ENCODE data around the gene MICB.
A peak's percentile ranks its signal among the peaks of the same experiment; 100 is the strongest.

MICB gene

DNA sequence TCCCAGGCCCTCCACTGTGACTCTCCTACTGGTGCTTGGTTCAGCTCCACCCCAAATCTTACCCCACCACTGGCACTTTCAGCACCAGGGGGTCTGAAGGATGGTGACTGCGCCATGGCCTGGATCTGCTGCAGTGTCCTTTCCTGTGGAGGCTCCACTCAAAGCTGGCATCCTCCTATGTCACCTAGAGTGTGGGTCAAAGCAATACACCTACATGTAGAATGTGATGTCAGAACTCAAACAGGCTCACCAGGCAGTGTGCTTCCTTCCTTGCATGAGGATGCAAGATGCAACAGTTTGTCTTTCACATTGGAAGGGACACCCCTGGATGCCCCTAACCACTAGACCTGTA, 32.8 kb upstream of the MICB start:
- Histone ChIP-seq H3K4me1 (ENCODE audit: control insufficient read depth, insufficient read depth, low read length) (no peaks in the 10 kb centered on the region), H3K4me3 (ENCODE audit: low read length) (no peak overlapping the region)

DNA sequence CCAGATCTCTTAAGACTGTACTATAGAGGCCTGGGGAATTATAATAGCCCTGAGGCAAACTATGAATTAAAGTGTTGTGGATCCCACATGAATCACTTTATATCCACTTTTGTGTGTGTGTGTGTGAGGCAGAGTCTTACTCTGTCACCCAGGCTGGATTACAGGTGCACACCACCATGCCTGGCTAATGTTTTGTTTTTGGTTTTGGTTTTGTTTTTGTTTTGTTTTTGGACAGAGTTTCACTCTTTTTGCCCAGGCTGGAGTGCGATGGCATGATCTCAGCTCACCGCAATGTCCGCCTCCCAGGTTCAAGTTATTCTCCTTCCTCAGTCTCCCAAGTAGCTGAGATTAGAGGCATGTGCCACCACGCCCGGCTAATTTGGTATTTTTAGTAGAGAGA, 32.2 kb upstream of the MICB start:
- H3K4me1 ChIP-seq (ENCODE audit: control insufficient read depth, insufficient read depth, low read length), result no peaks in the 10 kb centered on the region
- no peaks in the 10 kb centered on the region for H3K9me3 ChIP-seq (replicated peaks; ENCODE audit: low read length)
- H3K36me3 ChIP-seq (ENCODE audit: insufficient read depth, low read length), result no peaks in the 10 kb centered on the region
- H3K4me3 ChIP-seq (ENCODE audit: low read length), result no peak overlapping the region
- peaks cover 49% of the 10 kb centered on the region for H3K27me3 ChIP-seq (ENCODE audit: control insufficient read depth, insufficient read depth, low read length)
- no peak overlapping the region for H3K4me2 ChIP-seq (ENCODE audit: low read length)
- H3K9ac ChIP-seq (ENCODE audit: low read depth, low read length), result no peak overlapping the region

More for the DNA sequence above, 32.8 kb upstream of the MICB start:
- Histone ChIP-seq H3K36me3 (ENCODE audit: insufficient read depth, low read length) (no peaks in the 10 kb centered on the region), H3K9ac (ENCODE audit: low read depth, low read length) (no peak overlapping the region), H3K27me3 (ENCODE audit: control insufficient read depth, insufficient read depth, low read length) (peaks cover 43% of the 10 kb centered on the region), H3K9me3 (replicated peaks; ENCODE audit: low read length) (no peaks in the 10 kb centered on the region), H3K4me2 (ENCODE audit: low read length) (no peak overlapping the region)

GRCh38 chr6:31466466-31466865, 31.5 kb upstream of the MICB start:
- H3K4me1 ChIP-seq (ENCODE audit: control insufficient read depth, insufficient read depth, low read length), result no peaks in the 10 kb centered on the region
- H3K9ac ChIP-seq (ENCODE audit: low read depth, low read length), result no peak overlapping the region
- no peaks in the 10 kb centered on the region for H3K9me3 ChIP-seq (replicated peaks; ENCODE audit: low read length)
- H3K4me2 ChIP-seq (ENCODE audit: low read length), result no peak overlapping the region
- H3K27me3 ChIP-seq (ENCODE audit: control insufficient read depth, insufficient read depth, low read length), result peaks cover 50% of the 10 kb centered on the region
- H3K36me3 ChIP-seq (ENCODE audit: insufficient read depth, low read length), result no peaks in the 10 kb centered on the region
- H3K4me3 ChIP-seq (ENCODE audit: low read length), result no peak overlapping the region

DNA sequence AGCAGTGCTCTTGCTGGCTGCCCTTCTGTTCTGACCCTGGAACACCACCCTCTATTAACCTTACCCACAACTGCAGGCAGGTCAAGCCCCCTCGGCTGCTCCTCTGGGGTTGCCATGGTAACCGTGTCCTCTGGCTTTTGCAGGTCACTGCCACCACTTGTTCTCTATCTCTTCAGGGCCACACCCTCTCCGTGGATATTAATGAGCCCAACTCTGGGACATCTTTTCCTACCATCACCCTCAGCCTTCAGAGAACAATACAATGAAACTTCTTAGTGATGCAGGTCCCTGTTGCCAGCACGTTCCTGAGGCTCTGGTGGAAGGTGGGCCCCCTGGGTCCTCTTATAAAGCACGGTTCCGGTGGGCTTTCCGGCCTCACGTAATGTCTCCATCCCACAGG, 30.8 kb upstream of the MICB start:
- Histone ChIP-seq H3K27me3 (ENCODE audit: control insufficient read depth, insufficient read depth, low read length) (peaks cover 52% of the 10 kb centered on the region), H3K4me2 (ENCODE audit: low read length) (no peak overlapping the region), H3K4me1 (ENCODE audit: control insufficient read depth, insufficient read depth, low read length) (no peaks in the 10 kb centered on the region)

GRCh38 chr6:31468311-31468710, 29.6 kb upstream of the MICB start:
- no peaks in the 10 kb centered on the region for H3K9me3 ChIP-seq (replicated peaks; ENCODE audit: low read length)
- no peaks in the 10 kb centered on the region for H3K4me1 ChIP-seq (ENCODE audit: control insufficient read depth, insufficient read depth, low read length)
- no peaks in the 10 kb centered on the region for H3K36me3 ChIP-seq (ENCODE audit: insufficient read depth, low read length)
- no peak overlapping the region for H3K9ac ChIP-seq (ENCODE audit: low read depth, low read length)
- H3K4me2 ChIP-seq (ENCODE audit: low read length), result no peak overlapping the region
- peaks cover 44% of the 10 kb centered on the region for H3K27me3 ChIP-seq (ENCODE audit: control insufficient read depth, insufficient read depth, low read length)
- H3K4me3 ChIP-seq (ENCODE audit: low read length), result no peak overlapping the region

More for the DNA sequence above, 30.8 kb upstream of the MICB start:
- Histone ChIP-seq H3K36me3 (ENCODE audit: insufficient read depth, low read length) (no peaks in the 10 kb centered on the region), H3K9ac (ENCODE audit: low read depth, low read length) (no peak overlapping the region), H3K9me3 (replicated peaks; ENCODE audit: low read length) (no peaks in the 10 kb centered on the region), H3K4me3 (ENCODE audit: low read length) (no peak overlapping the region)

GRCh38 chr6:31470801-31471200, 27.1 kb upstream of the MICB start:
- peaks cover 14% of the 10 kb centered on the region for H3K4me1 ChIP-seq (ENCODE audit: control insufficient read depth, insufficient read depth, low read length)

GRCh38 chr6:31471711-31472110, 26.2 kb upstream of the MICB start:
- Histone ChIP-seq H3K27me3 (ENCODE audit: control insufficient read depth, insufficient read depth, low read length) (peaks cover 29% of the 10 kb centered on the region), H3K9ac (ENCODE audit: low read depth, low read length) (no peak overlapping the region), H3K9me3 (replicated peaks; ENCODE audit: low read length) (no peaks in the 10 kb centered on the region), H3K4me1 (ENCODE audit: control insufficient read depth, insufficient read depth, low read length) (peaks cover 14% of the 10 kb centered on the region), H3K4me3 (ENCODE audit: low read length) (no peak overlapping the region), H3K36me3 (ENCODE audit: insufficient read depth, low read length) (no peaks in the 10 kb centered on the region), H3K4me2 (ENCODE audit: low read length) (no peak overlapping the region)

More at GRCh38 chr6:31470801-31471200, 27.1 kb upstream of the MICB start:
- Histone ChIP-seq H3K9me3 (replicated peaks; ENCODE audit: low read length) (no peaks in the 10 kb centered on the region), H3K36me3 (ENCODE audit: insufficient read depth, low read length) (no peaks in the 10 kb centered on the region), H3K9ac (ENCODE audit: low read depth, low read length) (no peak overlapping the region), H3K27me3 (ENCODE audit: control insufficient read depth, insufficient read depth, low read length) (peaks cover 24% of the 10 kb centered on the region), H3K4me3 (ENCODE audit: low read length) (no peak overlapping the region), H3K4me2 (ENCODE audit: low read length) (no peak overlapping the region)

- Histone ChIP-seq H3K4me2 (ENCODE audit: low read length) (no peak overlapping the region), H3K36me3 (ENCODE audit: insufficient read depth, low read length) (no peaks in the 10 kb centered on the region), H3K4me3 (ENCODE audit: low read length) (no peak overlapping the region), H3K9me3 (replicated peaks; ENCODE audit: low read length) (no peaks in the 10 kb centered on the region), H3K9ac (ENCODE audit: low read depth, low read length) (no peak overlapping the region), H3K27me3 (ENCODE audit: control insufficient read depth, insufficient read depth, low read length) (peaks cover 35% of the 10 kb centered on the region), H3K4me1 (ENCODE audit: control insufficient read depth, insufficient read depth, low read length) (peaks cover 14% of the 10 kb centered on the region)
These were observed 25.7 kb upstream of the MICB start for GRCh38 chr6:31472259-31472658.

- H3K4me3 ChIP-seq (ENCODE audit: low read length), result no peak overlapping the region
- H3K9ac ChIP-seq (ENCODE audit: low read depth, low read length), result no peak overlapping the region
- no peak overlapping the region for H3K4me2 ChIP-seq (ENCODE audit: low read length)
- H3K4me1 ChIP-seq (ENCODE audit: control insufficient read depth, insufficient read depth, low read length), result peaks cover 14% of the 10 kb centered on the region
- no peaks in the 10 kb centered on the region for H3K36me3 ChIP-seq (ENCODE audit: insufficient read depth, low read length)
- H3K27me3 ChIP-seq (ENCODE audit: control insufficient read depth, insufficient read depth, low read length), result peaks cover 40% of the 10 kb centered on the region
- H3K9me3 ChIP-seq (replicated peaks; ENCODE audit: low read length), result no peaks in the 10 kb centered on the region
These were observed 24.7 kb upstream of the MICB start for GRCh38 chr6:31473244-31473643.

- Histone ChIP-seq H3K9ac (ENCODE audit: low read depth, low read length) (no peak overlapping the region), H3K36me3 (ENCODE audit: insufficient read depth, low read length) (no peaks in the 10 kb centered on the region), H3K4me3 (ENCODE audit: low read length) (no peak overlapping the region), H3K9me3 (replicated peaks; ENCODE audit: low read length) (no peaks in the 10 kb centered on the region), H3K4me1 (ENCODE audit: control insufficient read depth, insufficient read depth, low read length) (peaks cover 14% of the 10 kb centered on the region), H3K27me3 (ENCODE audit: control insufficient read depth, insufficient read depth, low read length) (peaks cover 45% of the 10 kb centered on the region), H3K4me2 (ENCODE audit: low read length) (peak overlapping the region; percentile 62)
These were observed 23.9 kb upstream of the MICB start for GRCh38 chr6:31473780-31474761.

- Histone ChIP-seq H3K4me1 (ENCODE audit: control insufficient read depth, insufficient read depth, low read length) (peaks cover 14% of the 10 kb centered on the region), H3K27me3 (ENCODE audit: control insufficient read depth, insufficient read depth, low read length) (peaks cover 41% of the 10 kb centered on the region), H3K36me3 (ENCODE audit: insufficient read depth, low read length) (no peaks in the 10 kb centered on the region), H3K9me3 (replicated peaks; ENCODE audit: low read length) (no peaks in the 10 kb centered on the region), H3K4me3 (ENCODE audit: low read length) (no peak overlapping the region), H3K9ac (ENCODE audit: low read depth, low read length) (no peak overlapping the region), H3K4me2 (ENCODE audit: low read length) (no peak overlapping the region)
These were observed 23.1 kb upstream of the MICB start for GRCh38 chr6:31474871-31475286.

All from skeletal muscle satellite cell (primary cell).